KMS-11 (cell line): Measurements from ENCODE around the gene FLVCR2.
"Not testable (repeated sequence)": the region's sequence is repeated elsewhere in the genome, so short reads cannot be mapped to it uniquely, and the experiment has no call there.

Experiments
- H2AFZ ChIP-seq: fragments of 200-600 bp; sonication (generic); 2 replicates; pipeline ENCODE4 v1.6.1; 2016; ENCODE audit warnings: antibody characterized with exemption, mixed run types, low read depth
- H3K27ac ChIP-seq: fragments of 200-600 bp; sonication (generic); 2 replicates; pipeline ENCODE4 v1.6.1; 2016; ENCODE audit warnings: mild to moderate bottlenecking, mixed run types
- H3K27me3 ChIP-seq: fragments of 200-600 bp; sonication (generic); 2 replicates; pipeline ENCODE4 v1.6.1; 2017; ENCODE audit warnings: mild to moderate bottlenecking, low read depth, mixed run types, moderate library complexity; ENCODE audit not compliant: insufficient read depth
- H3K36me3 ChIP-seq: fragments of 200-600 bp; sonication (generic); 2 replicates; pipeline ENCODE4 v1.6.1; 2017; ENCODE audit warnings: mild to moderate bottlenecking, mixed run types; ENCODE audit not compliant: insufficient read depth
- H3K4me1 ChIP-seq: fragments of 200-600 bp; sonication (generic); 2 replicates; pipeline ENCODE4 v1.6.1; 2016; ENCODE audit warnings: mild to moderate bottlenecking, low read depth, mixed run types; ENCODE audit not compliant: poor library complexity, severe bottlenecking
- H3K4me2 ChIP-seq: fragments of 200-600 bp; sonication (generic); 2 replicates; pipeline ENCODE4 v1.7.0; 2016; ENCODE audit warnings: mild to moderate bottlenecking, mixed run types
- H3K4me3 ChIP-seq: fragments of 200-600 bp; sonication (generic); IDR thresholded peaks from 2 replicates; pipeline ENCODE4 v1.6.1; 2017; ENCODE audit warnings: low read depth, low read length, mixed read lengths; ENCODE audit not compliant: insufficient read depth
- H3K79me2 ChIP-seq: fragments of 200-600 bp; sonication (generic); 2 replicates; pipeline ENCODE4 v1.6.1; 2016; ENCODE audit warnings: low read depth, mixed run types; ENCODE audit not compliant: insufficient read depth
- H3K9ac ChIP-seq: fragments of 200-600 bp; sonication (generic); 2 replicates; pipeline ENCODE4 v1.6.1; 2016; ENCODE audit warnings: mild to moderate bottlenecking, mixed run types
- H4K20me1 ChIP-seq: fragments of 200-600 bp; sonication (generic); 2 replicates; pipeline ENCODE4 v1.6.1; 2016; ENCODE audit warnings: mild to moderate bottlenecking, mixed run types; ENCODE audit not compliant: insufficient read depth
- CTCF ChIP-seq: fragments of 200-600 bp; sonication (generic); conservative IDR thresholded peaks from 2 replicates; pipeline ENCODE4 v1.6.1; 2017; ENCODE audit warnings: low read depth, mild to moderate bottlenecking, antibody characterized with exemption, low read length, moderate library complexity, mixed read lengths

The FLVCR2 gene

GRCh38 chr14:75591331-75591946, 13.0 kb downstream of the FLVCR2 start:
- Histone ChIP-seq H2AFZ (no peak overlapping the region), H3K9ac (no peak overlapping the region), H4K20me1 (no peaks in the 10 kb centered on the region), H3K4me3 (no peak overlapping the region), H3K79me2 (no peaks in the 10 kb centered on the region), H3K27ac (no peak overlapping the region), H3K4me2 (no peak overlapping the region), H3K36me3 (no peaks in the 10 kb centered on the region), H3K27me3 (no peaks in the 10 kb centered on the region), H3K4me1 (no peaks in the 10 kb centered on the region)
- TF ChIP-seq CTCF = no peak

- Histone ChIP-seq H3K79me2 (no peaks in the 10 kb centered on the region), H3K4me2 (no peak overlapping the region), H3K36me3 (no peaks in the 10 kb centered on the region), H3K9ac (no peak overlapping the region), H4K20me1 (no peaks in the 10 kb centered on the region), H3K27me3 (no peaks in the 10 kb centered on the region), H2AFZ (no peak overlapping the region), H3K4me1 (no peaks in the 10 kb centered on the region), H3K4me3 (no peak overlapping the region), H3K27ac (no peak overlapping the region)
- TF ChIP-seq CTCF = no peak
Observed at GRCh38 chr14:75591987-75592575, 13.7 kb downstream of the FLVCR2 start.

- Histone ChIP-seq H3K4me3 (no peak overlapping the region), H3K27me3 (no peaks in the 10 kb centered on the region), H3K79me2 (no peaks in the 10 kb centered on the region), H3K4me2 (no peak overlapping the region), H2AFZ (no peak overlapping the region), H3K4me1 (no peaks in the 10 kb centered on the region), H3K27ac (no peak overlapping the region), H3K9ac (no peak overlapping the region), H4K20me1 (no peaks in the 10 kb centered on the region), H3K36me3 (no peaks in the 10 kb centered on the region)
- no peak for TF ChIP-seq CTCF
Observed at GRCh38 chr14:75595226-75595625, 16.8 kb downstream of the FLVCR2 start.

GRCh38 chr14:75597149-75597548, 18.7 kb downstream of the FLVCR2 start:
- no peak overlapping the region for H3K4me2 ChIP-seq
- no peaks in the 10 kb centered on the region for H3K27me3 ChIP-seq
- H3K79me2 ChIP-seq = no peaks in the 10 kb centered on the region
- no peak for TF ChIP-seq CTCF
- H3K36me3 ChIP-seq = no peaks in the 10 kb centered on the region
- H3K9ac ChIP-seq = no peak overlapping the region
- no peak overlapping the region for H3K4me3 ChIP-seq
- no peaks in the 10 kb centered on the region for H4K20me1 ChIP-seq
- no peak overlapping the region for H3K27ac ChIP-seq
- H2AFZ ChIP-seq = no peak overlapping the region
- H3K4me1 ChIP-seq = no peaks in the 10 kb centered on the region

GRCh38 chr14:75600100-75600499, 21.7 kb downstream of the FLVCR2 start:
- H4K20me1 ChIP-seq, H3K4me3 ChIP-seq, H3K9ac ChIP-seq, H3K4me2 ChIP-seq, H3K36me3 ChIP-seq, H2AFZ ChIP-seq, H3K79me2 ChIP-seq, H3K4me1 ChIP-seq, H3K27ac ChIP-seq, H3K27me3 ChIP-seq: not testable (repeated sequence)

- H3K9ac ChIP-seq, H2AFZ ChIP-seq, H3K4me1 ChIP-seq, H3K36me3 ChIP-seq, H3K27me3 ChIP-seq, H3K79me2 ChIP-seq, H4K20me1 ChIP-seq, H3K4me3 ChIP-seq, H3K27ac ChIP-seq, H3K4me2 ChIP-seq: not testable (repeated sequence)
Observed at GRCh38 chr14:75601061-75601460, 22.6 kb downstream of the FLVCR2 start.
